Neural progenitor cell (in vitro differentiated cells): ENCODE data around the gene FAM50A. TPM values are rescaled to one million over a fixed set of nuclear protein-coding genes. Genes with fewer than 3 reads are reported as not detected.

Experiments
- DNase-seq: peaks from one replicate; pipeline ENCODE4 v3.0.0-alpha.2; 2016; ENCODE audit warnings: low spot score
- H2AFZ ChIP-seq: fragments of 200-600 bp; sonication (generic); replicated peaks from 2 replicates; pipeline ENCODE4 v1.6.1; 2016; ENCODE audit warnings: antibody characterized with exemption
- H3F3A ChIP-seq: fragments of 200-600 bp; sonication (generic); 2 replicates; pipeline ENCODE4 v1.6.1; 2016; ENCODE audit warnings: antibody characterized with exemption, low read depth
- H3K27ac ChIP-seq: fragments of 200-600 bp; sonication (generic); 2 replicates; pipeline ENCODE4 v1.5.1; 2016; ENCODE audit warnings: mild to moderate bottlenecking
- H3K27me3 ChIP-seq: fragments of 200-600 bp; sonication (generic); 2 replicates; pipeline ENCODE4 v1.6.1; 2016; ENCODE audit warnings: mild to moderate bottlenecking, moderate library complexity
- H3K36me3 ChIP-seq: fragments of 200-600 bp; sonication (generic); 2 replicates; pipeline ENCODE4 v1.5.1; 2016
- H3K4me1 ChIP-seq: fragments of 200-600 bp; sonication (generic); 2 replicates; pipeline ENCODE4 v1.6.1; 2016; ENCODE audit warnings: mixed run types
- H3K4me2 ChIP-seq: fragments of 200-600 bp; sonication (generic); 2 replicates; pipeline ENCODE4 v1.6.1; 2016
- H3K4me3 ChIP-seq: fragments of 200-600 bp; sonication (generic); 2 replicates; pipeline ENCODE4 v1.5.1; 2016
- H3K79me2 ChIP-seq: fragments of 200-600 bp; sonication (generic); 2 replicates; pipeline ENCODE4 v1.6.1; 2016; ENCODE audit warnings: low read depth
- H3K9ac ChIP-seq: fragments of 200-600 bp; sonication (generic); 2 replicates; pipeline ENCODE4 v1.6.1; 2016
- H3K9me3 ChIP-seq: fragments of 200-600 bp; sonication (generic); 2 replicates; pipeline ENCODE4 v1.5.1; 2016; ENCODE audit warnings: low read depth
- H4K20me1 ChIP-seq: fragments of 200-600 bp; sonication (generic); 2 replicates; pipeline ENCODE4 v1.6.1; 2016; ENCODE audit warnings: low read depth
- H3K27ac Mint-ChIP-seq: 3 replicates; pipeline ENCODE4 v1.8.0; 2021; ENCODE audit warnings: mixed read lengths
- H3K27me3 Mint-ChIP-seq: 2 replicates; pipeline ENCODE4 v1.8.0; 2022; ENCODE audit warnings: low read depth, mild to moderate bottlenecking, inconsistent platforms, moderate library complexity, mixed read lengths; ENCODE audit not compliant: insufficient read depth
- H3K36me3 Mint-ChIP-seq: 3 replicates; pipeline ENCODE4 v1.8.0; 2021; ENCODE audit warnings: mixed read lengths
- H3K4me1 Mint-ChIP-seq: 3 replicates; pipeline ENCODE4 v1.8.0; 2021; ENCODE audit warnings: mixed read lengths
- H3K4me3 Mint-ChIP-seq: 3 replicates; pipeline ENCODE4 v1.8.0; 2021; ENCODE audit warnings: mild to moderate bottlenecking, moderate library complexity, mixed read lengths
- H3K9me3 Mint-ChIP-seq: 3 replicates; pipeline ENCODE4 v1.8.0; 2020; ENCODE audit warnings: mixed read lengths
- EZH2 ChIP-seq: fragments of 200-600 bp; sonication (generic); IDR thresholded peaks from 2 replicates; pipeline ENCODE4 v1.6.1; 2017; ENCODE audit warnings: antibody characterized with exemption, mild to moderate bottlenecking, moderate library complexity
- EZH2phosphoT487 ChIP-seq: fragments of 200-600 bp; sonication (generic); IDR thresholded peaks from 2 replicates; pipeline ENCODE4 v1.6.1; 2017; ENCODE audit warnings: antibody characterized with exemption
- total RNA-seq: library from RNA; depleted of rRNA; stranded (reverse); fragments of >200 nt; gene quantifications from 2 replicates; pipeline ENCODE4 v1.2.3, GENCODE V29; 2015; ENCODE audit warnings: low replicate concordance
- TF ChIP-seq, protein P1 (sequence below): fragments of 200-600 bp; sonication (generic); IDR thresholded peaks from 2 replicates; pipeline ENCODE4 v1.5.1; 2017; ENCODE audit warnings: antibody characterized with exemption, mild to moderate bottlenecking

Gene FAM50A
- total RNA-seq, 1 donor from 2014 or later = 30.4 TPM

DNA sequence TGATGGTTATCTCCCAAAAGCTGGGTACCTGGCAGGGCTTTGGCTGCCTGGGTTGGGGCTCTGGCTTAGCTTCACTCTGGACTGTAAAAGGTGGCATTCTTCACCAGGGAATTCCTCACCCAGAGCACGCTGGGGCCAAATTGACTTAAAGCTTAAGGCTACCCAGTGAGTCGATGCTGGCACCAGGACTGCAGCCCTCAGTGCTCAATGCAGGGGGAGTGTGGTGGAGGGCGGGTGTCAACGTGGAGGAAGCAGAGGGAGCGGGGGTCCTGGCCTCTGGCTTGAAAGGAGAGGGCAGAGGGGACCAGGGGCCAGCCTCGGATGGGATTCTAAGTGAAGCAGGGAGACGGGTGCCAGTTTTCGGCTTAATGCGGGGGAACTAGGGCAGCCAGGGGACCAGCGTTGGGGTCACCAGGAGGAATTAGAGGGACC, 446 bp upstream of the FAM50A start:
- no peak overlapping the region for H3K27ac Mint-ChIP-seq
- no peak overlapping the region for H3K27ac ChIP-seq
- peak overlapping the region; percentile 83 for H3K4me3 Mint-ChIP-seq
- peaks cover 18% of the 10 kb centered on the region for H3K9me3 Mint-ChIP-seq
- H3K27me3 Mint-ChIP-seq = peaks cover 10% of the 10 kb centered on the region
- H2AFZ ChIP-seq = no peak overlapping the region
- H3K9me3 ChIP-seq = no peaks in the 10 kb centered on the region
- H3K79me2 ChIP-seq = peaks cover 35% of the 10 kb centered on the region
- H3K27me3 ChIP-seq = no peaks in the 10 kb centered on the region
- DNase-seq = peak; percentile 57
- no peaks in the 10 kb centered on the region for H3K4me1 ChIP-seq
- no peak overlapping the region for H3K9ac ChIP-seq
- peaks cover 6% of the 10 kb centered on the region for H3K4me1 Mint-ChIP-seq
- peaks cover 11% of the 10 kb centered on the region for H3F3A ChIP-seq
- peaks cover 41% of the 10 kb centered on the region for H4K20me1 ChIP-seq
- TF ChIP-seq EZH2phosphoT487 (no peak), EZH2 (no peak)
- TF ChIP-seq, protein P1, sequence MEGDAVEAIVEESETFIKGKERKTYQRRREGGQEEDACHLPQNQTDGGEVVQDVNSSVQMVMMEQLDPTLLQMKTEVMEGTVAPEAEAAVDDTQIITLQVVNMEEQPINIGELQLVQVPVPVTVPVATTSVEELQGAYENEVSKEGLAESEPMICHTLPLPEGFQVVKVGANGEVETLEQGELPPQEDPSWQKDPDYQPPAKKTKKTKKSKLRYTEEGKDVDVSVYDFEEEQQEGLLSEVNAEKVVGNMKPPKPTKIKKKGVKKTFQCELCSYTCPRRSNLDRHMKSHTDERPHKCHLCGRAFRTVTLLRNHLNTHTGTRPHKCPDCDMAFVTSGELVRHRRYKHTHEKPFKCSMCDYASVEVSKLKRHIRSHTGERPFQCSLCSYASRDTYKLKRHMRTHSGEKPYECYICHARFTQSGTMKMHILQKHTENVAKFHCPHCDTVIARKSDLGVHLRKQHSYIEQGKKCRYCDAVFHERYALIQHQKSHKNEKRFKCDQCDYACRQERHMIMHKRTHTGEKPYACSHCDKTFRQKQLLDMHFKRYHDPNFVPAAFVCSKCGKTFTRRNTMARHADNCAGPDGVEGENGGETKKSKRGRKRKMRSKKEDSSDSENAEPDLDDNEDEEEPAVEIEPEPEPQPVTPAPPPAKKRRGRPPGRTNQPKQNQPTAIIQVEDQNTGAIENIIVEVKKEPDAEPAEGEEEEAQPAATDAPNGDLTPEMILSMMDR = no peak
- no peaks in the 10 kb centered on the region for H3K36me3 ChIP-seq
- H3K36me3 Mint-ChIP-seq = peaks cover 6% of the 10 kb centered on the region
- peak overlapping the region; percentile 78 for H3K4me2 ChIP-seq
- peak overlapping the region; percentile 64 for H3K4me3 ChIP-seq

DNA sequence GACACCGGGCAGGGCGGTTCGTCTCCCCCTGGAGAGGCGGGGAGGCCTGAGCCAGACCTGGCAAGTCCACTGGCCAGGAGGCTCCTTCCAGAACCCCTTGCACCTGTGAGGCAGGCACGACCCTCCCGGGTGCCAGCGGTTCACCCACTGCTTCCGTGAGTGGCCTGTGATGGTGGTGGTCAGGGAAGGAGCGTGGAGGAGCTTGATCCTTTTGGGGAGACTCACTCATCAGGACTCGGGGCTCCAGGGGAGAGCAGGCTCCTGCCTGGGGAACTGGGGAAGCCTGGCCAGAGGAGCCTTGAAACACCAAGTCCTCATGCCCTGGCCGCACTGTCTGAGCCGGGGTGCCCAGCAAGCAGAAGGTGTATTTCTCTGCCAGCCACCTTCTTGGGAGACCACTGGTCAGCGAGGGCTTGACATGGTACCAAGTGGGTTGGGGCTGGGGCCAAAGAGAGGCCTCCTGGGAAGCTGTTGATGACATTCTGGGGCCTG, 860 bp downstream of the FAM50A start:
- H2AFZ ChIP-seq = no peak overlapping the region
- peaks cover 11% of the 10 kb centered on the region for H3F3A ChIP-seq
- no peak overlapping the region for H3K27ac Mint-ChIP-seq
- H3K4me2 ChIP-seq = peak overlapping the region; percentile 86
- H3K4me3 Mint-ChIP-seq = peak overlapping the region; percentile 30
- peaks cover 6% of the 10 kb centered on the region for H3K4me1 Mint-ChIP-seq
- no peak overlapping the region for H3K27ac ChIP-seq
- peak overlapping the region; percentile 64 for H3K4me3 ChIP-seq
- H3K36me3 ChIP-seq = no peaks in the 10 kb centered on the region
- H3K4me1 ChIP-seq = no peaks in the 10 kb centered on the region
- TF ChIP-seq EZH2 = no peak
- no peak for TF ChIP-seq EZH2phosphoT487
- TF ChIP-seq, protein P1 = no peak
- peaks cover 13% of the 10 kb centered on the region for H3K27me3 Mint-ChIP-seq
- no peaks in the 10 kb centered on the region for H3K27me3 ChIP-seq
- no peak for DNase-seq
- peaks cover 7% of the 10 kb centered on the region for H3K36me3 Mint-ChIP-seq
- H3K9ac ChIP-seq = no peak overlapping the region
- no peaks in the 10 kb centered on the region for H3K9me3 ChIP-seq
- peaks cover 22% of the 10 kb centered on the region for H3K79me2 ChIP-seq
- peaks cover 28% of the 10 kb centered on the region for H4K20me1 ChIP-seq
- peaks cover 16% of the 10 kb centered on the region for H3K9me3 Mint-ChIP-seq

DNA sequence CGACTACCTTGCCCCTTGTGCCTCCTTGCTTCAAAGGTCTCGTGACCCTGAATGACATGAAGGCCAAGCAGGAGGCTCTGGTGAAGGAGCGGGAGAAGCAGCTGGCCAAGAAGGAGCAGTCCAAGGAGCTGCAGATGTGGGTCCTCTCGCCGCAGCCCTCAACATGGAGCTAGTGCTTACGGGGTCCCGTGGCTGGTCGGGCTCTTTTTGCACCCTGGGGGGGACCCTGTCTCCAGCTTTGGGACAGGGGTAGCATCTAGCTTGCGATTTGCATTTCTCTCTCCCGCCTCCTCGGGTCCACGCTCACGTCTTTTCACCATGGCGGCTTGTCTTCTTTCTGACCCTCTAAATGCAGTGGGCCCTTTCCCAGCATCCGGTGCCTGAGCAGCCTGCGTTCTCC, 1.8 kb downstream of the FAM50A start:
- DNase-seq = no peak
- H3K4me1 Mint-ChIP-seq = peaks cover 6% of the 10 kb centered on the region
- no peaks in the 10 kb centered on the region for H3K4me1 ChIP-seq
- H3K9ac ChIP-seq = no peak overlapping the region
- H3K9me3 ChIP-seq = no peaks in the 10 kb centered on the region
- H3K4me2 ChIP-seq = no peak overlapping the region
- peaks cover 20% of the 10 kb centered on the region for H4K20me1 ChIP-seq
- peaks cover 13% of the 10 kb centered on the region for H3K9me3 Mint-ChIP-seq
- no peak overlapping the region for H3K4me3 Mint-ChIP-seq
- no peak for TF ChIP-seq EZH2
- TF ChIP-seq EZH2phosphoT487 = no peak
- TF ChIP-seq, protein P1 = no peak
- H2AFZ ChIP-seq = no peak overlapping the region
- no peaks in the 10 kb centered on the region for H3K36me3 ChIP-seq
- peaks cover 13% of the 10 kb centered on the region for H3K27me3 Mint-ChIP-seq
- H3K36me3 Mint-ChIP-seq = peaks cover 7% of the 10 kb centered on the region
- H3K27me3 ChIP-seq = no peaks in the 10 kb centered on the region
- no peak overlapping the region for H3K4me3 ChIP-seq
- peaks cover 11% of the 10 kb centered on the region for H3F3A ChIP-seq
- H3K79me2 ChIP-seq = peaks cover 13% of the 10 kb centered on the region
- H3K27ac Mint-ChIP-seq = no peak overlapping the region
- H3K27ac ChIP-seq = no peak overlapping the region
